ENCODE measurements around the gene EMP3. TPM values are rescaled to one million over a fixed set of nuclear protein-coding genes. Genes with fewer than 3 reads are reported as not detected.

EMP3 gene
- total and polyA plus RNA-seq, 2 of the 13 experiments (the other 11 are each of a cell fraction or from before 2014, with no cell fraction given): 2.2 to 7.8 TPM

GRCh38 chr19:48295458-48295857 lies 29.9 kb upstream of the EMP3 start (continued):
- TF ChIP-seq THAP8 (CRISPR knock-in tag; IDR thresholded peaks at IDR 0.05; ENCODE audit: borderline replicate concordance) (no peak), ZNF383 (CRISPR knock-in tag; IDR thresholded peaks at IDR 0.05; ENCODE audit: borderline replicate concordance) (no peak), PHF8 (CRISPR knock-in tag; IDR thresholded peaks at IDR 0.05) (no peak), NR0B2 (CRISPR knock-in tag; IDR thresholded peaks at IDR 0.05) (no peak), ZNF597 (CRISPR knock-in tag; IDR thresholded peaks at IDR 0.05) (no peak), ZHX2 (IDR thresholded peaks at IDR 0.05; ENCODE audit: low read depth) (no peak), ZHX2 (CRISPR knock-in tag; IDR thresholded peaks at IDR 0.05; ENCODE audit: borderline replicate concordance) (no peak), SRSF9 (IDR thresholded peaks at IDR 0.05; ENCODE audit: borderline replicate concordance, insufficient read depth, low read depth, low read length, poor library complexity, severe bottlenecking) (no peak), BRD4 (CRISPR knock-in tag; IDR thresholded peaks at IDR 0.05) (no peak), ZNF83 (CRISPR knock-in tag; IDR thresholded peaks at IDR 0.05; ENCODE audit: borderline replicate concordance) (no peak), HMG20B (CRISPR knock-in tag; conservative IDR thresholded peaks at IDR 0.05) (0 out of 2 replicates have a peak, but pooled peaks have one; percentile 35), ZNF230 (CRISPR knock-in tag; IDR thresholded peaks at IDR 0.05) (no peak), KLF15 (CRISPR knock-in tag; IDR thresholded peaks at IDR 0.05; ENCODE audit: borderline replicate concordance) (no peak), ZNF362 (CRISPR knock-in tag; IDR thresholded peaks at IDR 0.05; ENCODE audit: borderline replicate concordance) (no peak), ESRRA (CRISPR knock-in tag; IDR thresholded peaks at IDR 0.05; ENCODE audit: low read depth) (no peak), ZNF800 (CRISPR knock-in tag; IDR thresholded peaks at IDR 0.05) (no peak), SAP130 (CRISPR knock-in tag; IDR thresholded peaks at IDR 0.05; ENCODE audit: low read depth) (peak; percentile 44)
